K562 (cell line): ENCODE data around the gene ZFYVE1. TPM values are rescaled to one million over a fixed set of nuclear protein-coding genes. Genes with fewer than 3 reads are reported as not detected.

Experiments
- BMI1 ChIP-seq: fragments of 150-350 bp; IDR thresholded peaks from 2 replicates; pipeline ENCODE4 v1.6.1; 2014; ENCODE audit warnings: low read length
- CHD2 ChIP-seq: IDR thresholded peaks from 2 replicates; pipeline ENCODE4 v1.6.1; 2011; ENCODE audit warnings: low read depth, low read length
- CXXC5 ChIP-seq: fragments of 250-450 bp; sonication (Bioruptor Pico); IDR thresholded peaks from 2 replicates; pipeline ENCODE4 v1.8.0; 2022; ENCODE audit warnings: inconsistent platforms, mild to moderate bottlenecking, moderate library complexity
- EP300 ChIP-seq: IDR thresholded peaks from 2 replicates; pipeline ENCODE4 v1.6.1; 2012; ENCODE audit warnings: low read length, improper control_type of control experiment
- FOXA3 ChIP-seq, 2 experiments: fragments of 450-650 bp in 1 of 2; sonication (generic) in 1 of 2; formaldehyde crosslinking; IDR thresholded peaks in 1 of 2; conservative IDR thresholded peaks in 1 of 2; 2 replicates each; pipeline versions ENCODE4 v1.4.0 to v1.8.0; 2020 to 2022; ENCODE audit warnings: mild to moderate bottlenecking in 2 of 2, missing genetic modification reagents in 1 of 2
- FOXK2 ChIP-seq, 2 experiments: fragments of 450-650 bp; IDR thresholded peaks in 1 of 2; conservative IDR thresholded peaks in 1 of 2; 2 replicates each; pipeline ENCODE4 v1.6.1; 2016; ENCODE audit warnings: low read depth in 2 of 2, mild to moderate bottlenecking in 1 of 2
- GATAD2A ChIP-seq: fragments of 450-650 bp; IDR thresholded peaks from 2 replicates; pipeline ENCODE4 v1.6.1; 2017
- JUND ChIP-seq, 2 experiments: IDR thresholded peaks; 2 replicates in 1 of 2; 3 replicates in 1 of 2; pipeline ENCODE4 v1.6.1; 2011; ENCODE audit warnings: borderline replicate concordance in 2 of 2, low read depth in 2 of 2, low read length in 2 of 2, improper control_type of control experiment in 1 of 2, missing biosample characterization in 1 of 2, missing genetic modification characterization in 1 of 2, missing genetic modification reagents in 1 of 2
- KAT8 ChIP-seq: fragments of 450-650 bp; IDR thresholded peaks from 2 replicates; pipeline ENCODE4 v1.6.1; 2016; ENCODE audit warnings: low read depth, mild to moderate bottlenecking
- MEIS2 ChIP-seq: fragments of 450-650 bp; IDR thresholded peaks from 2 replicates; pipeline ENCODE4 v1.6.1; 2014; ENCODE audit warnings: mild to moderate bottlenecking; ENCODE audit not compliant: partially characterized antibody
- NR2C2 ChIP-seq, 2 experiments: fragments of 200-800 bp in 1 of 2; sonication (Bioruptor generic) in 1 of 2; sonication (generic) in 1 of 2; formaldehyde crosslinking in 1 of 2; IDR thresholded peaks; 2 replicates each; pipeline versions ENCODE4 v1.6.1 to v1.8.0; 2016 to 2022; ENCODE audit warnings: mild to moderate bottlenecking in 1 of 2, missing compliant biosample characterization in 1 of 2, missing genetic modification characterization in 1 of 2, missing genetic modification reagents in 1 of 2
- PML ChIP-seq: IDR thresholded peaks from 2 replicates; pipeline ENCODE4 v1.6.1; 2012; ENCODE audit warnings: low read length, inconsistent platforms
- SOX6 ChIP-seq: fragments of 450-650 bp; IDR thresholded peaks from 2 replicates; pipeline ENCODE4 v1.6.1; 2014; ENCODE audit warnings: mild to moderate bottlenecking
- SP1 ChIP-seq: sonication (generic); formaldehyde crosslinking; IDR thresholded peaks from 2 replicates; pipeline ENCODE4 v1.8.1; 2022; ENCODE audit warnings: mild to moderate bottlenecking, missing genetic modification reagents
- STAT5A ChIP-seq: IDR thresholded peaks from 2 replicates; pipeline ENCODE4 v1.6.1; 2012; ENCODE audit warnings: low read length, inconsistent platforms, borderline replicate concordance
- SUPT5H ChIP-seq: fragments of 450-650 bp; IDR thresholded peaks from 2 replicates; pipeline ENCODE4 v1.6.1; 2016
- THRAP3 ChIP-seq: fragments of 450-650 bp; IDR thresholded peaks from 2 replicates; pipeline ENCODE4 v1.6.1; 2016; ENCODE audit warnings: mild to moderate bottlenecking, inconsistent platforms, borderline replicate concordance
- polyA plus RNA-seq, 8 experiments: library from polyadenylated mRNA; depleted of rRNA in 4 of 8; stranded (reverse) in 5 of 8; unstranded in 3 of 8; fragments of >200 nt; fragmentation: Nextera tagmentation in 2 of 8; fragmentation: Illumina TruSeq in 1 of 8; extraction: Ambion mirVana in 2 of 8; extraction: Trizol in 1 of 8; gene quantifications; 2 replicates each; pipeline versions ENCODE4 v1.2.1 to v1.2.3, GENCODE V29; 2011 to 2014; ENCODE audit warnings: inconsistent platforms in 1 of 8, missing spikeins in 1 of 8
- total RNA-seq, 7 experiments: library from RNA; depleted of rRNA in 6 of 7; stranded (reverse); fragments of >200 nt in 6 of 7; fragmentation: Illumina TruSeq in 2 of 7; extraction: Trizol in 2 of 7; gene quantifications; 2 replicates each; pipeline versions ENCODE4 v1.2.1 to v1.2.3, GENCODE V29; 2011 to 2021; ENCODE audit warnings: low replicate concordance in 1 of 7
- TF ChIP-seq, protein P1 (sequence below), 2 experiments: fragments of 150-350 bp in 1 of 2; IDR thresholded peaks; 2 replicates each; pipeline ENCODE4 v1.6.1; 2012 to 2016; ENCODE audit warnings: low read depth in 2 of 2, low read length in 2 of 2, mild to moderate bottlenecking in 1 of 2, moderate library complexity in 1 of 2
- TF ChIP-seq, protein P2 (sequence below), 2 experiments: fragments of 450-650 bp; conservative IDR thresholded peaks; 2 replicates each; pipeline ENCODE4 v1.6.1; 2017; ENCODE audit warnings: mild to moderate bottlenecking in 2 of 2, moderate library complexity in 2 of 2
- TF ChIP-seq, protein P3 (sequence below): fragments of 250-450 bp; sonication (Bioruptor Pico); IDR thresholded peaks from 2 replicates; pipeline ENCODE4 v1.9.0; 2021; ENCODE audit warnings: mild to moderate bottlenecking, inconsistent platforms

The ZFYVE1 gene
- total and polyA plus RNA-seq, 9 of the 15 experiments (the other 6 are each of a cell fraction or from before 2014, with no cell fraction given) = 0.62 to 5.5 (median 3.4) TPM

DNA sequence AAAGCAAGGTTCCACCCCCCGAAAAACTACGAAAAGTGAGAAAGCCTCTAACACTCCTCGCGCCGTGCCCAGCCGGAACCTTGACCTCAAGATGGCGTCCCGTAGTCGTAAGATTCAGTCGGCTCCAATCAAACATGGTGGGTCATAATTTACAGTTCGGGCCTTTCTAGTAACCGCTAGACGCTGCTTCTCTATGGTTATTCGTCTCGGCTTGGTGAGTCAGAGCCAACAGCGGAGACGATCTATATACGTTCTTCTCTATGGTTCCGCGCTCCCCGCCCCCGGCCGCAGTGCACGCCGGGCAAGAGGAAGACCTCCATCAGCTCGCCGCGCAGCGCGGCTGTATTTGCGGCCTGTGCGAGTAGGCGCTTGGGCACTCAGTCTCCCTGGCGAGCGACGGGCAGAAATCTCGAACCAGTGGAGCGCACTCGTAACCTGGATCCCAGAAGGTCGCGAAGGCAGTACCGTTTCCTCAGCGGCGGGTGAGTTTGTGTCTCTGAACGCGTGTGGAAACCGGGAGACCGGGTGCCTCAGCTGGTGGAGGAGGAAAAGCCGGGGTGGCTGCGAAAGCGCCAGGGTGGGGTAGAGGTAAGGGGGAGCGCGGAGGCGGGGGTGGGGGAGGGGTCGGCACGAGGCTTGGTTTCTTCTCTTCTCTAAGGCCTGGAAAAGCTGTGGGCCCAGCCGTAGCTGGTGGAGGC lies 31.5 kb upstream of the ZFYVE1 start, which contains the start of gene RBM25 (continued):
- TF ChIP-seq CXXC5 (CRISPR knock-in tag) = peak; percentile 81
- TF ChIP-seq SOX6 = 0 out of 2 replicates have a peak, but pooled peaks have one; percentile 36
- TF ChIP-seq MEIS2 = peak; percentile 91
- peak; percentile 47 to 67; a peak in 3 of 4 replicates for TF ChIP-seq FOXK2 (conservative IDR thresholded peaks at IDR 0.05 in 1 of 2, IDR thresholded peaks at IDR 0.05 in 1 of 2; ENCODE audit: low read depth in 2 of 2)
- TF ChIP-seq, protein P1, sequence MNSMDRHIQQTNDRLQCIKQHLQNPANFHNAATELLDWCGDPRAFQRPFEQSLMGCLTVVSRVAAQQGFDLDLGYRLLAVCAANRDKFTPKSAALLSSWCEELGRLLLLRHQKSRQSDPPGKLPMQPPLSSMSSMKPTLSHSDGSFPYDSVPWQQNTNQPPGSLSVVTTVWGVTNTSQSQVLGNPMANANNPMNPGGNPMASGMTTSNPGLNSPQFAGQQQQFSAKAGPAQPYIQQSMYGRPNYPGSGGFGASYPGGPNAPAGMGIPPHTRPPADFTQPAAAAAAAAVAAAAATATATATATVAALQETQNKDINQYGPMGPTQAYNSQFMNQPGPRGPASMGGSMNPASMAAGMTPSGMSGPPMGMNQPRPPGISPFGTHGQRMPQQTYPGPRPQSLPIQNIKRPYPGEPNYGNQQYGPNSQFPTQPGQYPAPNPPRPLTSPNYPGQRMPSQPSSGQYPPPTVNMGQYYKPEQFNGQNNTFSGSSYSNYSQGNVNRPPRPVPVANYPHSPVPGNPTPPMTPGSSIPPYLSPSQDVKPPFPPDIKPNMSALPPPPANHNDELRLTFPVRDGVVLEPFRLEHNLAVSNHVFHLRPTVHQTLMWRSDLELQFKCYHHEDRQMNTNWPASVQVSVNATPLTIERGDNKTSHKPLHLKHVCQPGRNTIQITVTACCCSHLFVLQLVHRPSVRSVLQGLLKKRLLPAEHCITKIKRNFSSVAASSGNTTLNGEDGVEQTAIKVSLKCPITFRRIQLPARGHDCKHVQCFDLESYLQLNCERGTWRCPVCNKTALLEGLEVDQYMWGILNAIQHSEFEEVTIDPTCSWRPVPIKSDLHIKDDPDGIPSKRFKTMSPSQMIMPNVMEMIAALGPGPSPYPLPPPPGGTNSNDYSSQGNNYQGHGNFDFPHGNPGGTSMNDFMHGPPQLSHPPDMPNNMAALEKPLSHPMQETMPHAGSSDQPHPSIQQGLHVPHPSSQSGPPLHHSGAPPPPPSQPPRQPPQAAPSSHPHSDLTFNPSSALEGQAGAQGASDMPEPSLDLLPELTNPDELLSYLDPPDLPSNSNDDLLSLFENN (IDR thresholded peaks at IDR 0.05; ENCODE audit: low read depth in 2 of 2, low read length in 2 of 2) = peak in 1 of 2 experiments; percentile 50; a peak in 1 of 4 replicates
- TF ChIP-seq EP300 = peak; percentile 46
- peak; percentile 98 for TF ChIP-seq SUPT5H
- peak; percentile 65 for TF ChIP-seq SP1 (CRISPR knock-in tag)
- TF ChIP-seq THRAP3 = no peak
- TF ChIP-seq GATAD2A = no peak
- TF ChIP-seq, protein P2, sequence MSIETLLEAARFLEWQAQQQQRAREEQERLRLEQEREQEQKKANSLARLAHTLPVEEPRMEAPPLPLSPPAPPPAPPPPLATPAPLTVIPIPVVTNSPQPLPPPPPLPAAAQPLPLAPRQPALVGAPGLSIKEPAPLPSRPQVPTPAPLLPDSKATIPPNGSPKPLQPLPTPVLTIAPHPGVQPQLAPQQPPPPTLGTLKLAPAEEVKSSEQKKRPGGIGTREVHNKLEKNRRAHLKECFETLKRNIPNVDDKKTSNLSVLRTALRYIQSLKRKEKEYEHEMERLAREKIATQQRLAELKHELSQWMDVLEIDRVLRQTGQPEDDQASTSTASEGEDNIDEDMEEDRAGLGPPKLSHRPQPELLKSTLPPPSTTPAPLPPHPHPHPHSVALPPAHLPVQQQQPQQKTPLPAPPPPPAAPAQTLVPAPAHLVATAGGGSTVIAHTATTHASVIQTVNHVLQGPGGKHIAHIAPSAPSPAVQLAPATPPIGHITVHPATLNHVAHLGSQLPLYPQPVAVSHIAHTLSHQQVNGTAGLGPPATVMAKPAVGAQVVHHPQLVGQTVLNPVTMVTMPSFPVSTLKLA (conservative IDR thresholded peaks at IDR 0.05) = peak; percentile 51 to 87; a peak in 3 of 4 replicates
- 0 out of 2 replicates have a peak, but pooled peaks have one; percentile 10 for TF ChIP-seq CHD2
- peak; percentile 38; the same call in 1 of the 2 replicates for TF ChIP-seq STAT5A
- TF ChIP-seq, protein P3, sequence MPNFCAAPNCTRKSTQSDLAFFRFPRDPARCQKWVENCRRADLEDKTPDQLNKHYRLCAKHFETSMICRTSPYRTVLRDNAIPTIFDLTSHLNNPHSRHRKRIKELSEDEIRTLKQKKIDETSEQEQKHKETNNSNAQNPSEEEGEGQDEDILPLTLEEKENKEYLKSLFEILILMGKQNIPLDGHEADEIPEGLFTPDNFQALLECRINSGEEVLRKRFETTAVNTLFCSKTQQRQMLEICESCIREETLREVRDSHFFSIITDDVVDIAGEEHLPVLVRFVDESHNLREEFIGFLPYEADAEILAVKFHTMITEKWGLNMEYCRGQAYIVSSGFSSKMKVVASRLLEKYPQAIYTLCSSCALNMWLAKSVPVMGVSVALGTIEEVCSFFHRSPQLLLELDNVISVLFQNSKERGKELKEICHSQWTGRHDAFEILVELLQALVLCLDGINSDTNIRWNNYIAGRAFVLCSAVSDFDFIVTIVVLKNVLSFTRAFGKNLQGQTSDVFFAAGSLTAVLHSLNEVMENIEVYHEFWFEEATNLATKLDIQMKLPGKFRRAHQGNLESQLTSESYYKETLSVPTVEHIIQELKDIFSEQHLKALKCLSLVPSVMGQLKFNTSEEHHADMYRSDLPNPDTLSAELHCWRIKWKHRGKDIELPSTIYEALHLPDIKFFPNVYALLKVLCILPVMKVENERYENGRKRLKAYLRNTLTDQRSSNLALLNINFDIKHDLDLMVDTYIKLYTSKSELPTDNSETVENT (CRISPR knock-in tag) = peak; percentile 97
- peak; percentile 21; the same call in 1 of the 2 replicates for TF ChIP-seq NR2C2 (CRISPR knock-in tag; IDR thresholded peaks at IDR 0.05)
- peak; percentile 96 for TF ChIP-seq NR2C2 (tag; IDR thresholded peaks at IDR 0.05)
- TF ChIP-seq BMI1 = no peak
- TF ChIP-seq PML = peak; percentile 85
- peak; percentile 78; the same call in 1 of the 2 replicates for TF ChIP-seq KAT8
- peak in 1 of 2 experiments; percentile 45; a peak in 1 of 4 replicates for TF ChIP-seq FOXA3 (CRISPR knock-in tag; conservative IDR thresholded peaks at IDR 0.05 in 1 of 2, IDR thresholded peaks at IDR 0.05 in 1 of 2)
- peak; percentile 93 for TF ChIP-seq JUND (IDR thresholded peaks at IDR 0.05; ENCODE audit: borderline replicate concordance, low read depth, low read length)
- peak; percentile 82; the same call in 1 of the 3 replicates for TF ChIP-seq JUND (tag; IDR thresholded peaks at IDR 0.05; ENCODE audit: borderline replicate concordance, low read depth, low read length)
